Measurements from ENCODE around the gene MYPOP. TPM values are rescaled to one million over a fixed set of nuclear protein-coding genes. Genes with fewer than 3 reads are reported as not detected.

Gene MYPOP
- total RNA-seq, 1 experiment from 2014 or later = 11.1 TPM

GRCh38 chr19:45900738-45901431, 1.5 kb downstream of the MYPOP start:
- POLR2A ChIA-PET = interaction anchor here (0.7 kb wide), 1 partner anchor 114 kb away, joined by 10 read pairs; no protein-coding TSS in a partner anchor
- no TSS peak for BruUV-seq (replicated peaks)
- Histone ChIP-seq H3K36me3 (ENCODE audit: control insufficient read depth, insufficient read depth, low read length) (peaks cover 2% of the 10 kb centered on the region; the same call in 1 of the 2 replicates), H3K9me3 (ENCODE audit: control insufficient read depth, insufficient read depth, low read depth, low read length) (no peaks in the 10 kb centered on the region), H3K4me1 (ENCODE audit: control insufficient read depth, insufficient read depth, low read length) (peaks cover 3% of the 10 kb centered on the region), H3K27ac (ENCODE audit: low read length) (no peak overlapping the region; the same call in 1 of the 2 replicates), H3K4me3 (ENCODE audit: low read depth in 2 of 2, low read length in 2 of 2) (peak overlapping the region; percentile 70 to 82), H3K27me3 (ENCODE audit: control insufficient read depth, insufficient read depth, low read length) (no peaks in the 10 kb centered on the region)
- CTCF ChIA-PET = interaction anchor here (0.8 kb wide), 1 partner anchor 83 kb away, joined by 6 read pairs; no protein-coding TSS in a partner anchor
- intact Hi-C loops (cut with micrococcal nuclease; ENCODE audit: unreplicated experiment) (no loop called here), in situ Hi-C loops (cut with HindIII; ENCODE audit: low pct_unique_long_range_greater_than_20kb, low sequenced_read_pairs) (no loop called here)
- no peak for ATAC-seq
- TF ChIP-seq REST (IDR thresholded peaks at IDR 0.05; ENCODE audit: insufficient read depth in 1 of 2, low read depth in 2 of 2, low read length in 1 of 2) (no peak), SIN3A (IDR thresholded peaks at IDR 0.05; ENCODE audit: borderline replicate concordance, insufficient read depth, low read depth, low read length) (no peak), TCF7L2 (IDR thresholded peaks at IDR 0.05; ENCODE audit: low read depth, low read length) (no peak), CTCF (IDR thresholded peaks at IDR 0.05) (no peak), POLR2AphosphoS5 (IDR thresholded peaks at IDR 0.05; ENCODE audit: low read depth, low read length) (no peak)
- DNase-seq (ENCODE audit: low read depth, low spot score) = no peak

GRCh38 chr19:45899919-45900589, 2.4 kb downstream of the MYPOP start:
- DNase-seq (ENCODE audit: low read depth, low spot score) (no peak), ATAC-seq (no peak)
- H3K4me3 ChIP-seq (ENCODE audit: low read depth in 2 of 2, low read length in 2 of 2) = no peak overlapping the region
- intact Hi-C loops (cut with micrococcal nuclease; ENCODE audit: unreplicated experiment) (no loop called here), in situ Hi-C loops (cut with HindIII; ENCODE audit: low pct_unique_long_range_greater_than_20kb, low sequenced_read_pairs) (no loop called here)
- no peaks in the 10 kb centered on the region for H3K9me3 ChIP-seq (ENCODE audit: control insufficient read depth, insufficient read depth, low read depth, low read length)
- H3K36me3 ChIP-seq (ENCODE audit: control insufficient read depth, insufficient read depth, low read length) = peaks cover 2% of the 10 kb centered on the region; the same call in 1 of the 2 replicates
- H3K4me1 ChIP-seq (ENCODE audit: control insufficient read depth, insufficient read depth, low read length) = peaks cover 3% of the 10 kb centered on the region
- ChIA-PET POLR2A (no interaction called here), CTCF (no interaction called here)
- H3K27me3 ChIP-seq (ENCODE audit: control insufficient read depth, insufficient read depth, low read length) = no peaks in the 10 kb centered on the region
- TSS peak; percentile 88 for BruUV-seq (replicated peaks)
- TF ChIP-seq SIN3A (IDR thresholded peaks at IDR 0.05; ENCODE audit: borderline replicate concordance, insufficient read depth, low read depth, low read length) (no peak), TCF7L2 (IDR thresholded peaks at IDR 0.05; ENCODE audit: low read depth, low read length) (no peak), CTCF (IDR thresholded peaks at IDR 0.05) (no peak), POLR2AphosphoS5 (IDR thresholded peaks at IDR 0.05; ENCODE audit: low read depth, low read length) (no peak), REST (IDR thresholded peaks at IDR 0.05; ENCODE audit: insufficient read depth in 1 of 2, low read depth in 2 of 2, low read length in 1 of 2) (no peak)
- H3K27ac ChIP-seq (ENCODE audit: low read length) = no peak overlapping the region

Data from Panc1 (cell line).